ENCODE measurements around the gene CYB5RL.
A peak's percentile ranks its signal among the peaks of the same experiment; 100 is the strongest.
"Not testable (repeated sequence)": the region's sequence is repeated elsewhere in the genome, so short reads cannot be mapped to it uniquely, and the experiment has no call there.

Gene CYB5RL

GRCh38 chr1:54171016-54171415, 28.8 kb downstream of the CYB5RL start:
- no peak for DNase-seq (ENCODE audit: low read depth)
- TF ChIP-seq, protein P1, sequence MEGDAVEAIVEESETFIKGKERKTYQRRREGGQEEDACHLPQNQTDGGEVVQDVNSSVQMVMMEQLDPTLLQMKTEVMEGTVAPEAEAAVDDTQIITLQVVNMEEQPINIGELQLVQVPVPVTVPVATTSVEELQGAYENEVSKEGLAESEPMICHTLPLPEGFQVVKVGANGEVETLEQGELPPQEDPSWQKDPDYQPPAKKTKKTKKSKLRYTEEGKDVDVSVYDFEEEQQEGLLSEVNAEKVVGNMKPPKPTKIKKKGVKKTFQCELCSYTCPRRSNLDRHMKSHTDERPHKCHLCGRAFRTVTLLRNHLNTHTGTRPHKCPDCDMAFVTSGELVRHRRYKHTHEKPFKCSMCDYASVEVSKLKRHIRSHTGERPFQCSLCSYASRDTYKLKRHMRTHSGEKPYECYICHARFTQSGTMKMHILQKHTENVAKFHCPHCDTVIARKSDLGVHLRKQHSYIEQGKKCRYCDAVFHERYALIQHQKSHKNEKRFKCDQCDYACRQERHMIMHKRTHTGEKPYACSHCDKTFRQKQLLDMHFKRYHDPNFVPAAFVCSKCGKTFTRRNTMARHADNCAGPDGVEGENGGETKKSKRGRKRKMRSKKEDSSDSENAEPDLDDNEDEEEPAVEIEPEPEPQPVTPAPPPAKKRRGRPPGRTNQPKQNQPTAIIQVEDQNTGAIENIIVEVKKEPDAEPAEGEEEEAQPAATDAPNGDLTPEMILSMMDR (conservative IDR thresholded peaks at IDR 0.05; ENCODE audit: control insufficient read depth, insufficient read depth, low read depth, low read length), result no peak
- H3K4me3 ChIP-seq (ENCODE audit: control insufficient read depth, low read depth, low read length), result no peak overlapping the region

GRCh38 chr1:54169068-54169467, 30.8 kb downstream of the CYB5RL start:
- no peak overlapping the region for H3K4me3 ChIP-seq (ENCODE audit: control insufficient read depth, low read depth, low read length)
- no peak for DNase-seq (ENCODE audit: low read depth)
- TF ChIP-seq, protein P1 (conservative IDR thresholded peaks at IDR 0.05; ENCODE audit: control insufficient read depth, insufficient read depth, low read depth, low read length), result no peak

DNA sequence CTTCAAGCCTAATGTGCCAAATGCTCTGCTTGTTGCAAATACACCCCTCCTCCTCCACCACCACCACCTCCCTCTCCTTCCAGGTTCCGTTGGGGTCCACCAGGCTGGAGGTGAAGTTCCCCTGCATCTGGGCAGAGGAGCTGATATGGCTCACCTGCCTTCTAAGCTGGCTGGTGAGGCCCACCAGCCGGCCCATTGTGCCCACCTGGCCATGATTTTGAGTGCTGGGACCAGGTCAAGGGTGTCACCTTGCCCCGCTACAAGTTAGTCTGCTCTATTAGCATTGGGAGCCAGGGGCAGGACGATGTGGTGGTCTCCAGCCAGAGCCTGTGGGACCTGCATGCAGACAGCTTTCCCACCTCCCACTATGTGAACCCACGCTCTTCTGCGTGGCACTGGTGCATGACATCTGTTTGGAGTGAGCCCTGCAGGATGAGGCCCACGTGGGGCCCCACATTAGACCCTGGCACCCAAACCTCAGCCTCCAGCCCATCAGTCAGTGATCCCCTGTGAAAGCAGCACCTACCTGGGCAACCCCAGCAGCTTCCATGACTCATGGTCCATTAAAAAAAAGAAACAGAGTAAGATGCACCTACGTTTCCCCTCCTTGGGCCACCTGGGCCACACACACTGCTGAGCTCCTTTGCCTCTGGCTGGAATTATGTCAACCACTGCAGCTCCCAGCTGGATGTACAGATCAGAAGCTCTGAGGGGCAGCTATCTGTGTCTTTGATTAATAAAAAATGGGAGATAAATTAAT, 31.4 kb downstream of the CYB5RL start:
- DNase-seq (ENCODE audit: low read depth), result no peak
- no peak overlapping the region for H3K4me3 ChIP-seq (ENCODE audit: control insufficient read depth, low read depth, low read length)
- TF ChIP-seq, protein P1 (conservative IDR thresholded peaks at IDR 0.05; ENCODE audit: control insufficient read depth, insufficient read depth, low read depth, low read length), result no peak

DNA sequence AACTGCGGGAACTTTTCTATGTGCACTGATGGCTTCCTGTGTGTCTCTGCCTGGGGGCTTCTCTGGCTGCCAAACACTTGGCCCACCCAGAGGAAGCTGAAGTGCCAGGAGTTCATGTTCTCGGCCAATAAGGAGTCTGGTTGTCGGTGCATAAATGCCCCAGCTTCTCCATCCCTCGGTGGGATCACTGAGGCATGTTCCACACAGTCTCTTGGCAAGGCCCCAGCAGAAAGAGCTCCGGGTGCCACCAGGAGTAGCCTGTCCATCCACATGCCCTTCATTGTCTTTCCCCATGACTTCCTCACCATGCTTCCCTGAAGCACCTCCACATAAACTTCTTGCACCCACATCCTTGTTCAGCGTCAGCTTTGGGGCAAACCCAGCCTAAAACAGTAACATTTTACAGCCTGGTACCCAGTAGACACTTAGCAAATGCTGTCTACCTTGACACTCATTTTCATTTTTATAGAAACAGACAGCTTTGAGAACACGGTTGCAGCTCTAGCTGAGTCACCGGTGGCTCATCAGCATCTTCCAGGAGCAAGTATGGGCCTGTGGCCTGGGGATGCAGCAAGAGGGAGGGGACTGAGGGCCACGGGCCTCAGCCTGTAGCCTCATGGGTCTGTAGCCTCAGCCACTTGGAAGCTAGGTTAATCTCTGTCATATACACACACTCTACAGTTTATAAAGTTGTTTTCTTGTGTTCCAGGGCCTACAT, 32.2 kb downstream of the CYB5RL start:
- TF ChIP-seq, protein P1 (conservative IDR thresholded peaks at IDR 0.05; ENCODE audit: control insufficient read depth, insufficient read depth, low read depth, low read length), result no peak
- peak; percentile 68 for DNase-seq (ENCODE audit: low read depth)
- no peak overlapping the region for H3K4me3 ChIP-seq (ENCODE audit: control insufficient read depth, low read depth, low read length)

DNA sequence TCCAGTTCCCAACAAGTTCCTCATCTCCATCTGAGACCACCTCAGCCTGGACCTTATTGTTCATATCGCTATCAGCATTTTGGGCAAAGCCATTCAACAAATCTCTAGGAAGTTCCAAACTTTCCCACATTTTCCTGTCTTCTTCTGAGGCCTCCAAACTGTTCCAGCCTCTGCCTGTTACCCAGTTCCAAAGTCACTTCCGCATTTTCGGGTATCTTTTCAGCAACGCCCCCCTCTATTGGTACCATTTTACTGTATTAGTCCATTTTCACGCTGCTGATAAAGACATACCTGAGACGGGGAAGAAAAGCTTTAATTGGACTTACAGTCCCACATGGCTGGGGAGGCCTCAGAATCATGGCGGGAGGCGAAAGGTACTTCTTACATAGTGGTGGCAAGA, 33.5 kb downstream of the CYB5RL start:
- DNase-seq (ENCODE audit: low read depth); H3K4me3 ChIP-seq (ENCODE audit: control insufficient read depth, low read depth, low read length): not testable (repeated sequence)

DNA sequence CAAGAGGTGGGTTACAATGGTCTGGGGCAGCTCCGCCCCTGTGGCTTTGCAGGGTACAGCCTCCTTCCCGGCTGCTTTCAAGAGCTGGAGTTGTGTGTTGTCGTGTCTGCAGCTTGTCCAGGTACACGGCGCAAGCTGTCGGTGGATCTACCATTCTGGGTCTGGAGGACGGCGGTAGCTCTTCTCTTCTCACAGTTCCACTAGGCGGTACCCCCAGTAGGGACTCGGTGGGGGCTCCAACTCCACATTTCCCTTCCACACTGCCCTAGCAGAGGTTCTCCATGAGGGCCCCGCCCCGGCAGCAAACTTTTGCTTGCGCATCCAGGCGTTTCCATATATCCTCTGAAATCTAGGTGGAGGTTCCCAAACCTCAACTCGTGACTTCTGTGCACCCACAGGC, 34.7 kb downstream of the CYB5RL start:
- H3K4me3 ChIP-seq (ENCODE audit: control insufficient read depth, low read depth, low read length), result no peak overlapping the region
- TF ChIP-seq, protein P1 (conservative IDR thresholded peaks at IDR 0.05; ENCODE audit: control insufficient read depth, insufficient read depth, low read depth, low read length), result no peak
- no peak for DNase-seq (ENCODE audit: low read depth)

- no peak for DNase-seq (ENCODE audit: low read depth)
- TF ChIP-seq, protein P1 (conservative IDR thresholded peaks at IDR 0.05; ENCODE audit: control insufficient read depth, insufficient read depth, low read depth, low read length), result no peak
- no peak overlapping the region for H3K4me3 ChIP-seq (ENCODE audit: control insufficient read depth, low read depth, low read length)
Observed at GRCh38 chr1:54163573-54163972, 36.3 kb downstream of the CYB5RL start.
